Gastroesophageal sphincter (tissue), 4 donors: ENCODE measurements around the gene OR52N5. TPM values are rescaled to one million over a fixed set of nuclear protein-coding genes. Genes with fewer than 3 reads are reported as not detected.

ENCODE experiments used
- ATAC-seq: fragments of 150-250 bp; one replicate; pipeline ENCODE4 v1.9.1; 2016; ENCODE audit warnings: mild to moderate bottlenecking, moderate library complexity
- H3K27ac ChIP-seq, 4 donors: fragments of 200-600 bp; sonication (generic) in 3 of 4; 1 replicate in 3 of 4; 2 replicates in 1 of 4; pipeline ENCODE4 v1.5.1; 2016 to 2019
- H3K27me3 ChIP-seq: fragments of 200-600 bp; sonication (generic); one replicate; pipeline ENCODE4 v1.5.1; 2019
- H3K36me3 ChIP-seq, 2 donors: fragments of 200-600 bp; sonication (generic); one replicate each; pipeline ENCODE4 v1.5.1; 2019; ENCODE audit warnings: control low read depth in 1 of 2
- H3K4me1 ChIP-seq, 3 donors: fragments of 200-600 bp; sonication (generic); 1 replicate in 2 of 3; 2 replicates in 1 of 3; pipeline ENCODE4 v1.5.1; 2016 to 2019; ENCODE audit warnings: control low read depth in 2 of 3
- H3K4me3 ChIP-seq, 2 donors: fragments of 200-600 bp; sonication (generic); one replicate each; pipeline ENCODE4 v1.5.1; 2019; ENCODE audit warnings: mild to moderate bottlenecking in 1 of 2, moderate library complexity in 1 of 2
- H3K9me3 ChIP-seq, 3 donors: fragments of 200-600 bp; sonication (generic); one replicate each; pipeline ENCODE4 v1.5.1; 2017 to 2019; ENCODE audit warnings: control low read depth in 2 of 3
- CTCF ChIP-seq, 4 experiments: fragments of 200-600 bp in 2 of 4; fragments of 450-650 bp in 2 of 4; sonication (generic) in 1 of 4; IDR thresholded peaks; one replicate each; pipeline ENCODE4 v1.5.1; 2017 to 2019; ENCODE audit warnings: antibody characterized with exemption in 4 of 4, mild to moderate bottlenecking in 2 of 4, moderate library complexity in 2 of 4
- EP300 ChIP-seq: sonication (generic); formaldehyde crosslinking; IDR thresholded peaks from one replicate; pipeline ENCODE4 v1.6.1; 2017; ENCODE audit warnings: antibody characterized with exemption, mild to moderate bottlenecking
- POLR2A ChIP-seq, 2 donors: fragments of 450-650 bp; IDR thresholded peaks; one replicate each; pipeline ENCODE4 v1.6.1; 2017; ENCODE audit warnings: antibody characterized with exemption in 2 of 2, mild to moderate bottlenecking in 2 of 2, moderate library complexity in 1 of 2
- POLR2AphosphoS5 ChIP-seq: sonication (generic); formaldehyde crosslinking; IDR thresholded peaks from one replicate; pipeline ENCODE4 v1.6.1; 2017; ENCODE audit warnings: antibody characterized with exemption
- WGBS, 2 donors: methylation state at CpG; one replicate each; pipeline ENCODE4 v1.1.5; 2018; ENCODE audit warnings: low coverage in 1 of 2; 5-methylcytosine and 5-hydroxymethylcytosine counted together
- total RNA-seq, 4 donors: library from RNA; depleted of rRNA; stranded (reverse); fragments of >200 nt; gene quantifications; one replicate each; pipeline ENCODE4 v1.1.0, GENCODE V29; 2016

Gene OR52N5
- total RNA-seq, 4 donors from 2014 or later = 0.67 TPM; not detected in 3

DNA sequence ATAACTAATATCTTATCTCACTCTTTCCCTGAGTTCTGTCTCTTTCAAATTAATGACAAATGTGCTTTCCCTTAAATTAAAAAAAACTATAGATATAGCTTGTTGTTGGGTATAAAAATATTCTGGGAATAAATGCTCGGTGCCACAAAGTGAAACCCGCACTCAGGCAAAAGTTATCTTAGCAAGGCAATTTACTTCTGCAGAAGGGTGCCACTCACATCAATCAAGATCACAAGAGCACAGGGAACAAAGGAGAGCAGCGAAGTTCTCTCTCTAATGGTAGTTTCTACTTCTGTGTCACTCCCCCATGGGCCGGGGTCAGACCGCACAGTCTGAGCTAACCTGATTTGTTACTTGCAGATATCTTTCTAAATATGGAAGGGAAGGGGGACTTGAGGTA is 20.8 kb upstream of the OR52N5 start:
- H3K4me3 ChIP-seq = no peak overlapping the region
- no peaks in the 10 kb centered on the region for H3K36me3 ChIP-seq
- no peak overlapping the region for H3K27ac ChIP-seq
- H3K9me3 ChIP-seq = no peaks in the 10 kb centered on the region
- ATAC-seq = no peak
- H3K27me3 ChIP-seq = peaks cover 5% of the 10 kb centered on the region
- H3K4me1 ChIP-seq = peaks cover 0 to 9% (median 0%) of the 10 kb centered on the region in 3 donors
- TF ChIP-seq CTCF (IDR thresholded peaks at IDR 0.05) (no peak), POLR2A (IDR thresholded peaks at IDR 0.05) (no peak), EP300 (no peak), POLR2AphosphoS5 (no peak)
- 79 to 91% methylated on average over 4 to 5 of the region's 5 CpGs for WGBS, 2 donors

DNA sequence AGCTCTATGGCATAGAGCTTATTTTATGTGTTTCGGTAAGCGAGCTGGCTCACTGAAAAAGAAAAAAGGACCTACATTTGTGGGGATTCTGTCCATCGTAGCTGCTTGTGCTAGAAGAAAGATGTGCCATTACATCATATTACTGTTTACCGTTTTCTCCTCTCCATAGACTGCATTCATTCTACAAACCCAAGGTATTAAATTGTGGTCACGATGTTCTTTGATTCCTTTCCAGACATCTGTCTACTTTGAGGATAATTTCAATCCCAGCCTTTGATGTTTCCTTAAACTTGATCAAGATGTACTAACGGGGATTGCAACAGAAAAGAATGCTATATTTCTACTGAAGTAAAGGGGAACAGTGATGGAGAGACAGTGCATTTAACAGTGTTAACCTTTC is 13.4 kb upstream of the OR52N5 start:
- H3K4me3 ChIP-seq = no peak overlapping the region
- 90 to 91% methylated on average over 6 of the region's 6 CpGs for whole genome bisulfite sequencing, 2 donors
- H3K4me1 ChIP-seq = no peaks in the 10 kb centered on the region
- no peaks in the 10 kb centered on the region for H3K9me3 ChIP-seq
- no peak for ATAC-seq
- H3K36me3 ChIP-seq = no peaks in the 10 kb centered on the region
- no peak overlapping the region for H3K27ac ChIP-seq
- H3K27me3 ChIP-seq = no peaks in the 10 kb centered on the region
- TF ChIP-seq CTCF (IDR thresholded peaks at IDR 0.05) (no peak), POLR2AphosphoS5 (no peak), POLR2A (IDR thresholded peaks at IDR 0.05) (no peak), EP300 (no peak)

DNA sequence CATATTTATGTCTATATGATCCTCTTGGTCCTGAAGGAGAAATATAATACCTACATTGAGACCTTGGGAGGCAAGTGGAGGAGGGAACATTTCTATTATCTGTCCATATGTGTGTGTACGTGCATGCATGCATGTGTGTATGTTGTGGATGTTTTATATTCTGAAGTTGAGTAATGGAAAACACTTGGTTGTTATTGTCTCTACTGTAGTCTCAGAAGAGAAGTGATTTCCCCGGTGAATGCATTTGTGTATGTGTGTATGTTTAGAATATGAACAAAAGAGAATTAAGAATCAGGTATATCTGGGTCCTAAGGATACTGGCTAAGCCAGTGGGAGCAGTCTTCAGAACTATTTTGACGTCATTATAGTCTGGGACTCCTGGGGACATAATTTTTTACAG is 8.0 kb upstream of the OR52N5 start, which contains the start of gene OR52N1:
Gene OR52N1, minus strand, starts transcription at position 101 of the 400 bp plus-strand sequence. CDS start 2,449 bp downstream, outside the sequence.
- no peak for ATAC-seq

DNA sequence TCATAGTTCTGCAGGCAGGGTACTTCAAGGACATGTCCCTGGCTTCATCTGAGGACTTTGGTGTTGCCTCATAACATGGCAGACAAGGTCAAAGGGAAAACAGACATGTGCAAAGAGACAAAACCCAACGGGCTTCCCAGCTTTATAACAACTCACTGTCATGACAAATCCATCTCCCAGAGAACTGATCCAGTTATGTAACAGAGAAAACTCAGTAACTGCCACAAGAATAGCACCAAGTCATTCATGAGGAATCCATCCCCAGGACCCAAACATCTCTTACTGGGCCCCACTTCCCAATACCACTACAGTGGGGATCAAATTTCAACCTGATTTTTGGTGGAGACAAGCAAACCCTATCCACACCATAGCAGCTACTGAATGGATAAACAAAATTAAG is 16.1 kb downstream of the OR52N5 start:
- Histone ChIP-seq H3K4me1 (no peaks in the 10 kb centered on the region), H3K27me3 (no peaks in the 10 kb centered on the region), H3K9me3 (no peaks in the 10 kb centered on the region), H3K36me3 (no peaks in the 10 kb centered on the region), H3K4me3 (no peak overlapping the region), H3K27ac (no peak overlapping the region)
- 25% methylated on average over 1 of the region's 1 CpG; no CpG with 5 or more reads in 1 of the 2 donors for WGBS, 2 donors
- TF ChIP-seq POLR2A (IDR thresholded peaks at IDR 0.05) = no peak
- no peak for TF ChIP-seq POLR2AphosphoS5
- no peak for TF ChIP-seq CTCF (IDR thresholded peaks at IDR 0.05)
- TF ChIP-seq EP300 = no peak
- no peak for ATAC-seq

More for the DNA sequence above, 8.0 kb upstream of the OR52N5 start, which contains the start of gene OR52N1:
- Histone ChIP-seq H3K27ac (no peak within 1 kb of the TSS), H3K9me3 (no peaks in the 10 kb centered on the region), H3K36me3 (no peaks in the 10 kb centered on the region), H3K4me1 (no peaks in the 10 kb centered on the region), H3K4me3 (no peak within 1 kb of the TSS), H3K27me3 (no peaks in the 10 kb centered on the region)
- TF ChIP-seq POLR2AphosphoS5 (no peak), EP300 (no peak), CTCF (IDR thresholded peaks at IDR 0.05) (no peak), POLR2A (IDR thresholded peaks at IDR 0.05) (no peak)
- 61 to 82% methylated on average over 3 of the region's 3 CpGs for WGBS, 2 donors

DNA sequence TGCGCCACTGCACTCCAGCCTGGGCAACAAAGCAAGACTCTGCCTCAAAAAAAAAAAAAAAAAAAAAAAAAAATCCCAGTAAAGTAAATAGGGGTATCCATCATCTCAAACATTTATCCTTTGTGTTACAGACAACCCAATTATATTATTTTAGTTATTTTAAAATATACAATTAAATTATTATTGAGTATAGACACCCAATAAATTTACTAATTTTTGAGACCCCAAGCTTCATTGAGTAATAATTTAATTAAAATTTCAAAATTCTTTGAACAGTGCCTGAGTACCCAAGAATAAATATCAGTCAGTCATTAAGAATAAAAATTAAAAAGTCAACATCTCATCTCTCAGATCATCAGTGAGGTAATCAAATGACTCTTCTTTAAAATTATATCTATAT is 29.2 kb downstream of the OR52N5 start, which contains the start of gene OR52N4:
Gene OR52N4, plus strand, starts transcription at position 301 of the 400 bp plus-strand sequence. CDS start 498 bp downstream, outside the sequence.
- no peak for ATAC-seq
- 83 to 86% methylated on average over 1 of the region's 1 CpG for WGBS, 2 donors
- Histone ChIP-seq H3K27ac (no peak within 1 kb of the TSS), H3K27me3 (no peaks in the 10 kb centered on the region), H3K9me3 (no peaks in the 10 kb centered on the region), H3K4me1 (no peaks in the 10 kb centered on the region), H3K4me3 (no peak within 1 kb of the TSS), H3K36me3 (no peaks in the 10 kb centered on the region)
- TF ChIP-seq POLR2A (IDR thresholded peaks at IDR 0.05) = no peak
- TF ChIP-seq POLR2AphosphoS5 = no peak
- no peak for TF ChIP-seq CTCF (IDR thresholded peaks at IDR 0.05)
- no peak for TF ChIP-seq EP300
